SK-N-SH (cell line): ENCODE results near the gene C14orf180.

Source experiments
- EP300 ChIP-seq, 2 experiments: IDR thresholded peaks; 2 replicates each; pipeline versions ENCODE4 v1.4.0 to v1.6.1; 2012; ENCODE audit warnings: borderline replicate concordance in 1 of 2, low read depth in 1 of 2, low read length in 1 of 2
- FOSL2 ChIP-seq: IDR thresholded peaks from 2 replicates; pipeline ENCODE4 v1.4.0; 2012; ENCODE audit warnings: low read depth, mild to moderate bottlenecking, moderate library complexity, borderline replicate concordance
- FOXJ3 ChIP-seq: sonication (generic); formaldehyde crosslinking; IDR thresholded peaks from 2 replicates; pipeline ENCODE4 v1.5.1; 2020; ENCODE audit warnings: mild to moderate bottlenecking, missing genetic modification reagents
- JUND ChIP-seq: IDR thresholded peaks from 2 replicates; pipeline ENCODE4 v1.4.0; 2012
- MXI1 ChIP-seq: IDR thresholded peaks from 2 replicates; pipeline ENCODE4 v1.6.1; 2012; ENCODE audit warnings: mild to moderate bottlenecking, low read depth, low read length, improper control_type of control experiment
- NFIC ChIP-seq: IDR thresholded peaks from 2 replicates; pipeline ENCODE4 v1.4.0; 2012; ENCODE audit warnings: borderline replicate concordance
- POLR2AphosphoS5 ChIP-seq: IDR thresholded peaks from 2 replicates; pipeline ENCODE4 v1.6.1; 2012; ENCODE audit warnings: low read depth, low read length
- YY1 ChIP-seq: IDR thresholded peaks from 2 replicates; pipeline ENCODE4 v1.4.0; 2012; ENCODE audit warnings: low read depth, mild to moderate bottlenecking
- TF ChIP-seq, protein P1 (sequence below): fragments of 200-600 bp; sonication (generic); IDR thresholded peaks from 2 replicates; pipeline ENCODE4 v1.6.1; 2017; ENCODE audit warnings: antibody characterized with exemption, mild to moderate bottlenecking, moderate library complexity
- TF ChIP-seq, protein P2 (sequence below): IDR thresholded peaks from 2 replicates; pipeline ENCODE4; 2012
- TF ChIP-seq, protein P3 (sequence below): IDR thresholded peaks from 2 replicates; pipeline ENCODE4 v1.6.1; 2012; ENCODE audit warnings: mild to moderate bottlenecking, low read depth, low read length, moderate library complexity
- TF ChIP-seq, protein P4 (sequence below): IDR thresholded peaks from 2 replicates; pipeline ENCODE4 v1.4.0; 2012; ENCODE audit warnings: low read depth
- TF ChIP-seq, protein P5 (sequence below): fragments of 150-350 bp; IDR thresholded peaks from 2 replicates; pipeline ENCODE4 v1.6.1; 2017; ENCODE audit warnings: antibody characterized with exemption, low read length, low read depth, borderline replicate concordance
- TF ChIP-seq, protein P6 (sequence below): fragments of 150-350 bp; IDR thresholded peaks from 2 replicates; pipeline ENCODE4 v1.6.1; 2016; ENCODE audit warnings: mild to moderate bottlenecking, low read depth, low read length

DNA sequence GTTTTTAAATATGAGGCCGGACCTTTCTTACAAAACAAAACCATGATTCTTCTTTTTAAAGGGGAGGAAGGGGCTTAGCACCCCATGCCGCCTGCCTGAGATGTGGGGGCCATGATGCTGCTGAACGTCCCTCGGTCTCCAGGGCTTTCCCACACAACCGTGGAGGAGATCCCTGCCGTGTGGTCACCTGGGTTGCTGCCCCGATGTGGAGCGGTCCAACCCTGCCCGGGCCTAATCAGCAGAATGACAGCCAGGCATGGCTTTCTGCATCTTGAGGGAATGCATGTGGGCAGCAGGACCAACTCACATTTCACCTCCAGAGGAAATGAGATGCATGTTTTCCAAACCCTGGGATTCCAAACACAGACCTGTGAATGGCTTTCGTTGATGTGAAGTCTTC is 48.9 kb upstream of the C14orf180 start:
- TF ChIP-seq, protein P1, sequence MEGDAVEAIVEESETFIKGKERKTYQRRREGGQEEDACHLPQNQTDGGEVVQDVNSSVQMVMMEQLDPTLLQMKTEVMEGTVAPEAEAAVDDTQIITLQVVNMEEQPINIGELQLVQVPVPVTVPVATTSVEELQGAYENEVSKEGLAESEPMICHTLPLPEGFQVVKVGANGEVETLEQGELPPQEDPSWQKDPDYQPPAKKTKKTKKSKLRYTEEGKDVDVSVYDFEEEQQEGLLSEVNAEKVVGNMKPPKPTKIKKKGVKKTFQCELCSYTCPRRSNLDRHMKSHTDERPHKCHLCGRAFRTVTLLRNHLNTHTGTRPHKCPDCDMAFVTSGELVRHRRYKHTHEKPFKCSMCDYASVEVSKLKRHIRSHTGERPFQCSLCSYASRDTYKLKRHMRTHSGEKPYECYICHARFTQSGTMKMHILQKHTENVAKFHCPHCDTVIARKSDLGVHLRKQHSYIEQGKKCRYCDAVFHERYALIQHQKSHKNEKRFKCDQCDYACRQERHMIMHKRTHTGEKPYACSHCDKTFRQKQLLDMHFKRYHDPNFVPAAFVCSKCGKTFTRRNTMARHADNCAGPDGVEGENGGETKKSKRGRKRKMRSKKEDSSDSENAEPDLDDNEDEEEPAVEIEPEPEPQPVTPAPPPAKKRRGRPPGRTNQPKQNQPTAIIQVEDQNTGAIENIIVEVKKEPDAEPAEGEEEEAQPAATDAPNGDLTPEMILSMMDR, result no peak
- TF ChIP-seq, protein P2, sequence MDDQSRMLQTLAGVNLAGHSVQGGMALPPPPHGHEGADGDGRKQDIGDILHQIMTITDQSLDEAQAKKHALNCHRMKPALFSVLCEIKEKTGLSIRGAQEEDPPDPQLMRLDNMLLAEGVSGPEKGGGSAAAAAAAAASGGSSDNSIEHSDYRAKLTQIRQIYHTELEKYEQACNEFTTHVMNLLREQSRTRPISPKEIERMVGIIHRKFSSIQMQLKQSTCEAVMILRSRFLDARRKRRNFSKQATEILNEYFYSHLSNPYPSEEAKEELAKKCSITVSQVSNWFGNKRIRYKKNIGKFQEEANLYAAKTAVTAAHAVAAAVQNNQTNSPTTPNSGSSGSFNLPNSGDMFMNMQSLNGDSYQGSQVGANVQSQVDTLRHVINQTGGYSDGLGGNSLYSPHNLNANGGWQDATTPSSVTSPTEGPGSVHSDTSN, result no peak
- TF ChIP-seq NFIC (no peak), POLR2AphosphoS5 (no peak), JUND (no peak), MXI1 (no peak), YY1 (no peak), FOXJ3 (CRISPR knock-in tag) (no peak), FOSL2 (no peak), EP300 (IDR thresholded peaks at IDR 0.05; ENCODE audit: borderline replicate concordance in 1 of 2, low read depth in 1 of 2, low read length in 1 of 2) (no peak)
- TF ChIP-seq, protein P3, sequence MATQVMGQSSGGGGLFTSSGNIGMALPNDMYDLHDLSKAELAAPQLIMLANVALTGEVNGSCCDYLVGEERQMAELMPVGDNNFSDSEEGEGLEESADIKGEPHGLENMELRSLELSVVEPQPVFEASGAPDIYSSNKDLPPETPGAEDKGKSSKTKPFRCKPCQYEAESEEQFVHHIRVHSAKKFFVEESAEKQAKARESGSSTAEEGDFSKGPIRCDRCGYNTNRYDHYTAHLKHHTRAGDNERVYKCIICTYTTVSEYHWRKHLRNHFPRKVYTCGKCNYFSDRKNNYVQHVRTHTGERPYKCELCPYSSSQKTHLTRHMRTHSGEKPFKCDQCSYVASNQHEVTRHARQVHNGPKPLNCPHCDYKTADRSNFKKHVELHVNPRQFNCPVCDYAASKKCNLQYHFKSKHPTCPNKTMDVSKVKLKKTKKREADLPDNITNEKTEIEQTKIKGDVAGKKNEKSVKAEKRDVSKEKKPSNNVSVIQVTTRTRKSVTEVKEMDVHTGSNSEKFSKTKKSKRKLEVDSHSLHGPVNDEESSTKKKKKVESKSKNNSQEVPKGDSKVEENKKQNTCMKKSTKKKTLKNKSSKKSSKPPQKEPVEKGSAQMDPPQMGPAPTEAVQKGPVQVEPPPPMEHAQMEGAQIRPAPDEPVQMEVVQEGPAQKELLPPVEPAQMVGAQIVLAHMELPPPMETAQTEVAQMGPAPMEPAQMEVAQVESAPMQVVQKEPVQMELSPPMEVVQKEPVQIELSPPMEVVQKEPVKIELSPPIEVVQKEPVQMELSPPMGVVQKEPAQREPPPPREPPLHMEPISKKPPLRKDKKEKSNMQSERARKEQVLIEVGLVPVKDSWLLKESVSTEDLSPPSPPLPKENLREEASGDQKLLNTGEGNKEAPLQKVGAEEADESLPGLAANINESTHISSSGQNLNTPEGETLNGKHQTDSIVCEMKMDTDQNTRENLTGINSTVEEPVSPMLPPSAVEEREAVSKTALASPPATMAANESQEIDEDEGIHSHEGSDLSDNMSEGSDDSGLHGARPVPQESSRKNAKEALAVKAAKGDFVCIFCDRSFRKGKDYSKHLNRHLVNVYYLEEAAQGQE, result no peak
- TF ChIP-seq, protein P4, sequence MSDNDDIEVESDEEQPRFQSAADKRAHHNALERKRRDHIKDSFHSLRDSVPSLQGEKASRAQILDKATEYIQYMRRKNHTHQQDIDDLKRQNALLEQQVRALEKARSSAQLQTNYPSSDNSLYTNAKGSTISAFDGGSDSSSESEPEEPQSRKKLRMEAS, result no peak
- TF ChIP-seq, protein P5, sequence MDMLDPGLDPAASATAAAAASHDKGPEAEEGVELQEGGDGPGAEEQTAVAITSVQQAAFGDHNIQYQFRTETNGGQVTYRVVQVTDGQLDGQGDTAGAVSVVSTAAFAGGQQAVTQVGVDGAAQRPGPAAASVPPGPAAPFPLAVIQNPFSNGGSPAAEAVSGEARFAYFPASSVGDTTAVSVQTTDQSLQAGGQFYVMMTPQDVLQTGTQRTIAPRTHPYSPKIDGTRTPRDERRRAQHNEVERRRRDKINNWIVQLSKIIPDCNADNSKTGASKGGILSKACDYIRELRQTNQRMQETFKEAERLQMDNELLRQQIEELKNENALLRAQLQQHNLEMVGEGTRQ, result no peak
- TF ChIP-seq, protein P6, sequence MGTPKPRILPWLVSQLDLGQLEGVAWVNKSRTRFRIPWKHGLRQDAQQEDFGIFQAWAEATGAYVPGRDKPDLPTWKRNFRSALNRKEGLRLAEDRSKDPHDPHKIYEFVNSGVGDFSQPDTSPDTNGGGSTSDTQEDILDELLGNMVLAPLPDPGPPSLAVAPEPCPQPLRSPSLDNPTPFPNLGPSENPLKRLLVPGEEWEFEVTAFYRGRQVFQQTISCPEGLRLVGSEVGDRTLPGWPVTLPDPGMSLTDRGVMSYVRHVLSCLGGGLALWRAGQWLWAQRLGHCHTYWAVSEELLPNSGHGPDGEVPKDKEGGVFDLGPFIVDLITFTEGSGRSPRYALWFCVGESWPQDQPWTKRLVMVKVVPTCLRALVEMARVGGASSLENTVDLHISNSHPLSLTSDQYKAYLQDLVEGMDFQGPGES, result no peak
